DOHH2 (cell line): Measurements from ENCODE around the gene MED10.

Experiments
- H3F3A ChIP-seq: fragments of 200-600 bp; sonication (generic), shearing (Covaris generic); 2 replicates; pipeline ENCODE4 v1.6.0; 2016; ENCODE audit warnings: antibody characterized with exemption, mild to moderate bottlenecking; ENCODE audit not compliant: control insufficient read depth, insufficient read depth
- H3K27ac ChIP-seq: fragments of 200-600 bp; sonication (generic); 2 replicates; pipeline ENCODE4 v1.5.1; 2014; ENCODE audit warnings: low read depth, mild to moderate bottlenecking, low read length, moderate library complexity
- H3K27me3 ChIP-seq: fragments of 200-600 bp; sonication (generic); 2 replicates; pipeline ENCODE4 v1.6.1; 2014; ENCODE audit warnings: mild to moderate bottlenecking, low read length, mixed read lengths; ENCODE audit not compliant: control insufficient read depth
- H3K36me3 ChIP-seq: fragments of 200-600 bp; sonication (generic); 2 replicates; pipeline ENCODE4 v1.6.1; 2014; ENCODE audit warnings: mild to moderate bottlenecking, low read length, moderate library complexity, mixed read lengths; ENCODE audit not compliant: control insufficient read depth
- H3K4me1 ChIP-seq: fragments of 200-600 bp; sonication (generic); 2 replicates; pipeline ENCODE4 v1.6.1; 2014; ENCODE audit warnings: mild to moderate bottlenecking, low read length, mixed read lengths; ENCODE audit not compliant: control insufficient read depth
- H3K4me2 ChIP-seq: fragments of 200-600 bp; sonication (generic); 2 replicates; pipeline ENCODE4 v1.6.0; 2014; ENCODE audit warnings: mild to moderate bottlenecking, low read length, moderate library complexity
- H3K4me3 ChIP-seq: fragments of 200-600 bp; sonication (generic); 2 replicates; pipeline ENCODE4 v1.5.1; 2014; ENCODE audit warnings: mild to moderate bottlenecking, low read length, mixed read lengths
- H3K79me2 ChIP-seq: fragments of 200-600 bp; sonication (generic); 2 replicates; pipeline ENCODE4 v1.6.1; 2014; ENCODE audit warnings: mild to moderate bottlenecking, low read length, mixed read lengths; ENCODE audit not compliant: control insufficient read depth
- H3K9me2 ChIP-seq: fragments of 200-600 bp; sonication (generic); replicated peaks from 2 replicates; pipeline ENCODE4 v1.6.1; 2014; ENCODE audit warnings: mild to moderate bottlenecking, low read length, mixed read lengths; ENCODE audit not compliant: control insufficient read depth
- H3K9me3 ChIP-seq: fragments of 200-600 bp; sonication (generic); 2 replicates; pipeline ENCODE4 v1.6.1; 2014; ENCODE audit warnings: antibody characterized with exemption, low read length, mixed read lengths; ENCODE audit not compliant: control insufficient read depth, insufficient read depth
- H4K20me1 ChIP-seq: fragments of 200-600 bp; sonication (generic); 2 replicates; pipeline ENCODE4 v1.6.0; 2014; ENCODE audit warnings: low read depth, mild to moderate bottlenecking, antibody characterized with exemption, low read length, moderate library complexity; ENCODE audit not compliant: control insufficient read depth, insufficient read depth
- CTCF ChIP-seq: fragments of 200-600 bp; sonication (generic); IDR thresholded peaks from one replicate; pipeline ENCODE4 v1.5.1; 2014; ENCODE audit warnings: antibody characterized with exemption, mild to moderate bottlenecking, low read depth, low read length; ENCODE audit not compliant: poor library complexity, severe bottlenecking
- EZH2phosphoT487 ChIP-seq: fragments of 200-600 bp; sonication (generic); IDR thresholded peaks from 2 replicates; pipeline ENCODE4 v1.6.1; 2017; ENCODE audit warnings: borderline replicate concordance, mild to moderate bottlenecking, antibody characterized with exemption, low read length, moderate library complexity, mixed read lengths

MED10 gene

GRCh38 chr5:6386271-6386670 lies 7.9 kb upstream of the MED10 start:
- H3K4me3 ChIP-seq = no peak overlapping the region
- no peaks in the 10 kb centered on the region for H3K9me2 ChIP-seq
- TF ChIP-seq EZH2phosphoT487 = no peak
- TF ChIP-seq CTCF = no peak
- H3K79me2 ChIP-seq = no peaks in the 10 kb centered on the region
- H3K4me2 ChIP-seq = no peak overlapping the region
- no peaks in the 10 kb centered on the region for H3K36me3 ChIP-seq
- H3K27me3 ChIP-seq = peaks cover 6% of the 10 kb centered on the region
- H4K20me1 ChIP-seq = no peaks in the 10 kb centered on the region
- H3K9me3 ChIP-seq = no peaks in the 10 kb centered on the region
- no peaks in the 10 kb centered on the region for H3K4me1 ChIP-seq
- no peaks in the 10 kb centered on the region for H3F3A ChIP-seq
- H3K27ac ChIP-seq = no peak overlapping the region

GRCh38 chr5:6384856-6385255 lies 6.5 kb upstream of the MED10 start:
- no peaks in the 10 kb centered on the region for H4K20me1 ChIP-seq
- peaks cover 2% of the 10 kb centered on the region for H3K27me3 ChIP-seq
- no peaks in the 10 kb centered on the region for H3F3A ChIP-seq
- H3K9me2 ChIP-seq = no peaks in the 10 kb centered on the region
- no peaks in the 10 kb centered on the region for H3K36me3 ChIP-seq
- no peak overlapping the region for H3K4me3 ChIP-seq
- no peaks in the 10 kb centered on the region for H3K79me2 ChIP-seq
- no peak overlapping the region for H3K27ac ChIP-seq
- no peaks in the 10 kb centered on the region for H3K4me1 ChIP-seq
- TF ChIP-seq EZH2phosphoT487 = no peak
- no peak overlapping the region for H3K4me2 ChIP-seq
- no peaks in the 10 kb centered on the region for H3K9me3 ChIP-seq

GRCh38 chr5:6383376-6383775 lies 5.0 kb upstream of the MED10 start:
- Histone ChIP-seq H3K9me2 (no peaks in the 10 kb centered on the region), H3K79me2 (peaks cover 5% of the 10 kb centered on the region), H3K4me2 (no peak overlapping the region), H4K20me1 (no peaks in the 10 kb centered on the region), H3K9me3 (no peaks in the 10 kb centered on the region), H3K27ac (no peak overlapping the region), H3K27me3 (no peaks in the 10 kb centered on the region; the same call in 1 of the 2 replicates), H3F3A (no peaks in the 10 kb centered on the region), H3K36me3 (no peaks in the 10 kb centered on the region), H3K4me1 (peaks cover 9% of the 10 kb centered on the region), H3K4me3 (no peak overlapping the region)
- TF ChIP-seq EZH2phosphoT487 (no peak), CTCF (no peak)

GRCh38 chr5:6379246-6379645 lies 899 bp upstream of the MED10 start:
- H3K27ac ChIP-seq = peak overlapping the region; percentile 36
- H3K4me3 ChIP-seq = peak overlapping the region; percentile 83

More at GRCh38 chr5:6379246-6379645, 899 bp upstream of the MED10 start:
- no peaks in the 10 kb centered on the region for H3K9me3 ChIP-seq
- no peak for TF ChIP-seq CTCF
- H3K36me3 ChIP-seq = peaks cover 40% of the 10 kb centered on the region
- peaks cover 25% of the 10 kb centered on the region; the same call in 1 of the 2 replicates for H4K20me1 ChIP-seq
- H3K4me1 ChIP-seq = peaks cover 27% of the 10 kb centered on the region
- peak overlapping the region; percentile 95 for H3K4me2 ChIP-seq
- no peaks in the 10 kb centered on the region for H3K9me2 ChIP-seq
- H3K79me2 ChIP-seq = peaks cover 46% of the 10 kb centered on the region
- H3K27me3 ChIP-seq = no peaks in the 10 kb centered on the region
- 0 out of 2 replicates have a peak, but pooled peaks cover under 1% of the 10 kb centered on the region for H3F3A ChIP-seq
